ENCODE data around the gene SHBG.

DNA sequence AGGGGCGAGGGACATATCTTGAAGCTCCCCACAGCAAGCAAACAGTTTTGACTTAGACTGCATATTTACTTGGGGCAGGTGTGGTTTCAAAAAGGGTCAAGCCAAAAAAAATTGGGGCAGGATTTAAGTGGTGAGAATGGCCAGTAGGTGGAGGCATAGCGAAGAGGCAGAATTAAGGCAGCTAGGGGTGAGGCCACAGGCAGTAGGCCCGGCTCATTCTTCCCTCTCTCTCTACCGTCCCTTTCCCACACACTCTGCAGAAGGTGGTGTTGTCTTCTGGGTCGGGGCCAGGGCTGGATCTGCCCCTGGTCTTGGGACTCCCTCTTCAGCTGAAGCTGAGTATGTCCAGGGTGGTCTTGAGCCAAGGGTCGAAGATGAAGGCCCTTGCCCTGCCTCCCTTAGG lies 2.6 kb downstream of the SHBG start:
- TF ChIP-seq POLR2A (IDR thresholded peaks at IDR 0.05), result no peak
- TF ChIP-seq, protein P1, sequence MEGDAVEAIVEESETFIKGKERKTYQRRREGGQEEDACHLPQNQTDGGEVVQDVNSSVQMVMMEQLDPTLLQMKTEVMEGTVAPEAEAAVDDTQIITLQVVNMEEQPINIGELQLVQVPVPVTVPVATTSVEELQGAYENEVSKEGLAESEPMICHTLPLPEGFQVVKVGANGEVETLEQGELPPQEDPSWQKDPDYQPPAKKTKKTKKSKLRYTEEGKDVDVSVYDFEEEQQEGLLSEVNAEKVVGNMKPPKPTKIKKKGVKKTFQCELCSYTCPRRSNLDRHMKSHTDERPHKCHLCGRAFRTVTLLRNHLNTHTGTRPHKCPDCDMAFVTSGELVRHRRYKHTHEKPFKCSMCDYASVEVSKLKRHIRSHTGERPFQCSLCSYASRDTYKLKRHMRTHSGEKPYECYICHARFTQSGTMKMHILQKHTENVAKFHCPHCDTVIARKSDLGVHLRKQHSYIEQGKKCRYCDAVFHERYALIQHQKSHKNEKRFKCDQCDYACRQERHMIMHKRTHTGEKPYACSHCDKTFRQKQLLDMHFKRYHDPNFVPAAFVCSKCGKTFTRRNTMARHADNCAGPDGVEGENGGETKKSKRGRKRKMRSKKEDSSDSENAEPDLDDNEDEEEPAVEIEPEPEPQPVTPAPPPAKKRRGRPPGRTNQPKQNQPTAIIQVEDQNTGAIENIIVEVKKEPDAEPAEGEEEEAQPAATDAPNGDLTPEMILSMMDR (IDR thresholded peaks at IDR 0.05), result peak in 2 of 4 experiments; percentile 14 to 22
